Measurements from ENCODE around the gene EXOC4. TPM values are rescaled to one million over a fixed set of nuclear protein-coding genes. Genes with fewer than 3 reads are reported as not detected.

Gene EXOC4
- total and polyA plus RNA-seq, 2 of the 13 experiments (the other 11 are each of a cell fraction or from before 2014, with no cell fraction given), result 22.5 to 39.0 TPM

DNA sequence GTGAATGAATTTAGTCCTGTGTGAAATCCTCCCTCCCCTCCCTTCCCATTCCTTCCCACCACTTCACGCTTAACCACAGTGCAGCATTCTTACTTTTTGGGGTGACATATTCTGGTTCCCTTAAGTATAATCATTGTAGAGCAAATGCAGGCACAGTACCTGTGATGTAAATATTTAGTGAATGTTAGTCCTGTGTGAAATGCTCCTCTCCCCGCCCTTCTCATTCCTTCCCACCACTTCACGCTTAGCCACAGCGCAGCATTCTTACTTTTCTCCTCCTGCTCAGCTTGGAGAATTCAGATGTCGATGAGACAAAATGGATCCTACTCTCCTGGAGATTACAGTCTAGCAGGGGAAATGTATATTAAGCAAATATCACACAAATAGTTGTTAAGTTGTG is 258.8 kb downstream of the EXOC4 start:
- no TSS peak for BruUV-seq (replicated peaks)
- Histone ChIP-seq H3K9me3 (ENCODE audit: low read length) (no peaks in the 10 kb centered on the region), H3K27me3 (ENCODE audit: control insufficient read depth in 1 of 2, insufficient read depth in 2 of 2, low read length in 2 of 2) (no peaks in the 10 kb centered on the region), H3K4me2 (ENCODE audit: low read depth, low read length) (no peak overlapping the region), H4K20me1 (ENCODE audit: insufficient read depth, low read length) (no peaks in the 10 kb centered on the region), H3K4me1 (ENCODE audit: insufficient read depth, low read length) (no peaks in the 10 kb centered on the region), H3K27ac (ENCODE audit: extremely low read length, insufficient read depth, low read length) (no peak overlapping the region), H2AFZ (ENCODE audit: low read length) (no peak overlapping the region), H3K36me3 (replicated peaks in 1 of 2; ENCODE audit: control insufficient read depth in 1 of 2, insufficient read depth in 2 of 2, low read length in 2 of 2) (no peaks in the 10 kb centered on the region), H3K9ac (ENCODE audit: insufficient read depth, low read depth, low read length) (no peak overlapping the region), H3K4me3 (replicated peaks in 1 of 3; ENCODE audit: insufficient read depth in 1 of 3, low read depth in 2 of 3, low read length in 3 of 3) (no peak overlapping the region), H3K79me2 (ENCODE audit: insufficient read depth, low read length) (no peaks in the 10 kb centered on the region)
- WGBS (ENCODE audit: low lambda C conversion rate), result 97% methylated on average over 5 of the region's 5 CpGs
- ChIA-PET POLR2A (no interaction called here), CTCF (ENCODE audit: low intra/inter-chr PET ratio, low total read pairs) (no interaction called here)
- no peak for ATAC-seq
- intact Hi-C loops (cut with micrococcal nuclease; ENCODE audit: unreplicated experiment), result no loop called here
- no peak for DNase-seq (ENCODE audit: low spot score)
- FAIRE-seq, result no peak
- in situ Hi-C loops (cut with HindIII; ENCODE audit: extremely low pct_ligation_motif_present, low pct_unique_long_range_greater_than_20kb), result no loop called here
- TF ChIP-seq XRCC5 (optimal IDR thresholded peaks at IDR 0.05; ENCODE audit: low read length), result no peak
- no peak for TF ChIP-seq POLR2A (IDR thresholded peaks at IDR 0.05; ENCODE audit: insufficient read depth in 1 of 2, low read depth in 2 of 2, low read length in 2 of 2)
- no peak for TF ChIP-seq TFE3 (CRISPR knock-in tag; IDR thresholded peaks at IDR 0.05)
- TF ChIP-seq, protein P1, sequence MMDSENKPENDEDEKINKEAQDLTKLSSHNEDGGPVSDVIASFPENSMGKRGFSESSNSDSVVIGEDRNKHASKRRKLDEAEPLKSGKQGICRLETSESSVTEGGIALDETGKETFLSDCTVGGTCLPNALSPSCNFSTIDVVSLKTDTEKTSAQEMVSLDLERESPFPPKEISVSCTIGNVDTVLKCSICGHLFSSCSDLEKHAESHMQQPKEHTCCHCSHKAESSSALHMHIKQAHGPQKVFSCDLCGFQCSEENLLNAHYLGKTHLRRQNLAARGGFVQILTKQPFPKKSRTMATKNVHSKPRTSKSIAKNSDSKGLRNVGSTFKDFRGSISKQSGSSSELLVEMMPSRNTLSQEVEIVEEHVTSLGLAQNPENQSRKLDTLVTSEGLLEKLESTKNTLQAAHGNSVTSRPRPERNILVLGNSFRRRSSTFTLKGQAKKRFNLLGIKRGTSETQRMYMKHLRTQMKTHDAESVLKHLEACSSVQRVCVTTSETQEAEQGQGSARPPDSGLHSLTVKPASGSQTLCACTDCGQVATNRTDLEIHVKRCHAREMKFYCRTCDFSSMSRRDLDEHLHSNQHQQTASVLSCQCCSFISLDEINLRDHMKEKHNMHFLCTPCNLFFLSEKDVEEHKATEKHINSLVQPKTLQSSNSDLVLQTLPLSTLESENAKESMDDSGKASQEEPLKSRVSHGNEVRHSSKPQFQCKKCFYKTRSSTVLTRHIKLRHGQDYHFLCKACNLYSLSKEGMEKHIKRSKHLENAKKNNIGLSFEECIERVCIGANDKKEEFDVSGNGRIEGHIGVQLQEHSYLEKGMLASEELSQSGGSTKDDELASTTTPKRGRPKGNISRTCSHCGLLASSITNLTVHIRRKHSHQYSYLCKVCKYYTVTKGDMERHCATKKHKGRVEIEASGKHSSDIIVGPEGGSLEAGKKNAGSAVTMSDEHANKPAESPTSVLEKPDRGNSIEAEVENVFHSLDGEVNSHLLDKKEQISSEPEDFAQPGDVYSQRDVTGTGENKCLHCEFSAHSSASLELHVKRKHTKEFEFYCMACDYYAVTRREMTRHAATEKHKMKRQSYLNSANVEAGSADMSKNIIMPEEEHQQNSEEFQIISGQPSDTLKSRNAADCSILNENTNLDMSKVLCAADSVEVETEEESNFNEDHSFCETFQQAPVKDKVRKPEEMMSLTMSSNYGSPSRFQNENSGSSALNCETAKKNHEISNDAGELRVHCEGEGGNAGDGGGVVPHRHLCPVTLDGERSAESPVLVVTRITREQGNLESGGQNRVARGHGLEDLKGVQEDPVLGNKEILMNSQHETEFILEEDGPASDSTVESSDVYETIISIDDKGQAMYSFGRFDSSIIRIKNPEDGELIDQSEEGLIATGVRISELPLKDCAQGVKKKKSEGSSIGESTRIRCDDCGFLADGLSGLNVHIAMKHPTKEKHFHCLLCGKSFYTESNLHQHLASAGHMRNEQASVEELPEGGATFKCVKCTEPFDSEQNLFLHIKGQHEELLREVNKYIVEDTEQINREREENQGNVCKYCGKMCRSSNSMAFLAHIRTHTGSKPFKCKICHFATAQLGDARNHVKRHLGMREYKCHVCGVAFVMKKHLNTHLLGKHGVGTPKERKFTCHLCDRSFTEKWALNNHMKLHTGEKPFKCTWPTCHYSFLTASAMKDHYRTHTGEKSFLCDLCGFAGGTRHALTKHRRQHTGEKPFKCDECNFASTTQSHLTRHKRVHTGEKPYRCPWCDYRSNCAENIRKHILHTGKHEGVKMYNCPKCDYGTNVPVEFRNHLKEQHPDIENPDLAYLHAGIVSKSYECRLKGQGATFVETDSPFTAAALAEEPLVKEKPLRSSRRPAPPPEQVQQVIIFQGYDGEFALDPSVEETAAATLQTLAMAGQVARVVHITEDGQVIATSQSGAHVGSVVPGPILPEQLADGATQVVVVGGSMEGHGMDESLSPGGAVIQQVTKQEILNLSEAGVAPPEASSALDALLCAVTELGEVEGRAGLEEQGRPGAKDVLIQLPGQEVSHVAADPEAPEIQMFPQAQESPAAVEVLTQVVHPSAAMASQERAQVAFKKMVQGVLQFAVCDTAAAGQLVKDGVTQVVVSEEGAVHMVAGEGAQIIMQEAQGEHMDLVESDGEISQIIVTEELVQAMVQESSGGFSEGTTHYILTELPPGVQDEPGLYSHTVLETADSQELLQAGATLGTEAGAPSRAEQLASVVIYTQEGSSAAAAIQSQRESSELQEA (CRISPR knock-in tag; IDR thresholded peaks at IDR 0.05; ENCODE audit: not compliant biosample characterization), result no peak
- TF ChIP-seq, protein P2, sequence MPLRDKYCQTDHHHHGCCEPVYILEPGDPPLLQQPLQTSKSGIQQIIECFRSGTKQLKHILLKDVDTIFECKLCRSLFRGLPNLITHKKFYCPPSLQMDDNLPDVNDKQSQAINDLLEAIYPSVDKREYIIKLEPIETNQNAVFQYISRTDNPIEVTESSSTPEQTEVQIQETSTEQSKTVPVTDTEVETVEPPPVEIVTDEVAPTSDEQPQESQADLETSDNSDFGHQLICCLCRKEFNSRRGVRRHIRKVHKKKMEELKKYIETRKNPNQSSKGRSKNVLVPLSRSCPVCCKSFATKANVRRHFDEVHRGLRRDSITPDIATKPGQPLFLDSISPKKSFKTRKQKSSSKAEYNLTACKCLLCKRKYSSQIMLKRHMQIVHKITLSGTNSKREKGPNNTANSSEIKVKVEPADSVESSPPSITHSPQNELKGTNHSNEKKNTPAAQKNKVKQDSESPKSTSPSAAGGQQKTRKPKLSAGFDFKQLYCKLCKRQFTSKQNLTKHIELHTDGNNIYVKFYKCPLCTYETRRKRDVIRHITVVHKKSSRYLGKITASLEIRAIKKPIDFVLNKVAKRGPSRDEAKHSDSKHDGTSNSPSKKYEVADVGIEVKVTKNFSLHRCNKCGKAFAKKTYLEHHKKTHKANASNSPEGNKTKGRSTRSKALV (CRISPR knock-in tag; IDR thresholded peaks at IDR 0.05), result no peak
- no peak for TF ChIP-seq ZNF34 (CRISPR knock-in tag; IDR thresholded peaks at IDR 0.05; ENCODE audit: borderline replicate concordance)
- TF ChIP-seq, protein P3, sequence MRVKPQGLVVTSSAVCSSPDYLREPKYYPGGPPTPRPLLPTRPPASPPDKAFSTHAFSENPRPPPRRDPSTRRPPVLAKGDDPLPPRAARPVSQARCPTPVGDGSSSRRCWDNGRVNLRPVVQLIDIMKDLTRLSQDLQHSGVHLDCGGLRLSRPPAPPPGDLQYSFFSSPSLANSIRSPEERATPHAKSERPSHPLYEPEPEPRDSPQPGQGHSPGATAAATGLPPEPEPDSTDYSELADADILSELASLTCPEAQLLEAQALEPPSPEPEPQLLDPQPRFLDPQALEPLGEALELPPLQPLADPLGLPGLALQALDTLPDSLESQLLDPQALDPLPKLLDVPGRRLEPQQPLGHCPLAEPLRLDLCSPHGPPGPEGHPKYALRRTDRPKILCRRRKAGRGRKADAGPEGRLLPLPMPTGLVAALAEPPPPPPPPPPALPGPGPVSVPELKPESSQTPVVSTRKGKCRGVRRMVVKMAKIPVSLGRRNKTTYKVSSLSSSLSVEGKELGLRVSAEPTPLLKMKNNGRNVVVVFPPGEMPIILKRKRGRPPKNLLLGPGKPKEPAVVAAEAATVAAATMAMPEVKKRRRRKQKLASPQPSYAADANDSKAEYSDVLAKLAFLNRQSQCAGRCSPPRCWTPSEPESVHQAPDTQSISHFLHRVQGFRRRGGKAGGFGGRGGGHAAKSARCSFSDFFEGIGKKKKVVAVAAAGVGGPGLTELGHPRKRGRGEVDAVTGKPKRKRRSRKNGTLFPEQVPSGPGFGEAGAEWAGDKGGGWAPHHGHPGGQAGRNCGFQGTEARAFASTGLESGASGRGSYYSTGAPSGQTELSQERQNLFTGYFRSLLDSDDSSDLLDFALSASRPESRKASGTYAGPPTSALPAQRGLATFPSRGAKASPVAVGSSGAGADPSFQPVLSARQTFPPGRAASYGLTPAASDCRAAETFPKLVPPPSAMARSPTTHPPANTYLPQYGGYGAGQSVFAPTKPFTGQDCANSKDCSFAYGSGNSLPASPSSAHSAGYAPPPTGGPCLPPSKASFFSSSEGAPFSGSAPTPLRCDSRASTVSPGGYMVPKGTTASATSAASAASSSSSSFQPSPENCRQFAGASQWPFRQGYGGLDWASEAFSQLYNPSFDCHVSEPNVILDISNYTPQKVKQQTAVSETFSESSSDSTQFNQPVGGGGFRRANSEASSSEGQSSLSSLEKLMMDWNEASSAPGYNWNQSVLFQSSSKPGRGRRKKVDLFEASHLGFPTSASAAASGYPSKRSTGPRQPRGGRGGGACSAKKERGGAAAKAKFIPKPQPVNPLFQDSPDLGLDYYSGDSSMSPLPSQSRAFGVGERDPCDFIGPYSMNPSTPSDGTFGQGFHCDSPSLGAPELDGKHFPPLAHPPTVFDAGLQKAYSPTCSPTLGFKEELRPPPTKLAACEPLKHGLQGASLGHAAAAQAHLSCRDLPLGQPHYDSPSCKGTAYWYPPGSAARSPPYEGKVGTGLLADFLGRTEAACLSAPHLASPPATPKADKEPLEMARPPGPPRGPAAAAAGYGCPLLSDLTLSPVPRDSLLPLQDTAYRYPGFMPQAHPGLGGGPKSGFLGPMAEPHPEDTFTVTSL (CRISPR knock-in tag; IDR thresholded peaks at IDR 0.05; ENCODE audit: borderline replicate concordance), result no peak

Data from HepG2 (cell line).